HK-2 (cell line): Measurements from ENCODE around the gene C6.
"Not testable (repeated sequence)": the region's sequence is repeated elsewhere in the genome, so short reads cannot be mapped to it uniquely, and the experiment has no call there.

ENCODE experiments used
- DNase-seq: peaks from one replicate; pipeline ENCODE4 v3.0.0-alpha.2; 2018; ENCODE audit not compliant: unreplicated experiment

C6 gene

DNA sequence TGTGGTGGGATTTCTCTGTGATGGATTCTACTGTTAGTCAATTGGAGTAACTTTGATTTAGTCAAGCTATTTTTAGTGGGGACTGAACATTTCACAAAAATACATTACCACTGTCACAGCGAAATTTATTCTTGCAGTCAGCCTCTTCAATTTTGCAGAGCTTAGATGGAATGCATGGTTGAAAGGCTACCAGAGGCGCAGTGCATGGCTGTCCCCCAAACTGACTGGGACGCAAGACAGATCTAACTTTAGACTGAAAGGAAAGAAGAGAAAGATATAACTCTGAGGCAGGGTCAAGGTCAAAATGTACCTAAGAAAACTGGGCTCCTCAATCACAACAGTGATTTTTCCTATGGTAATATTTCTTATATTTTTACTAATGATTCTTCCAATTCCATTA is 13.7 kb downstream of the C6 start:
- no peak for DNase-seq

DNA sequence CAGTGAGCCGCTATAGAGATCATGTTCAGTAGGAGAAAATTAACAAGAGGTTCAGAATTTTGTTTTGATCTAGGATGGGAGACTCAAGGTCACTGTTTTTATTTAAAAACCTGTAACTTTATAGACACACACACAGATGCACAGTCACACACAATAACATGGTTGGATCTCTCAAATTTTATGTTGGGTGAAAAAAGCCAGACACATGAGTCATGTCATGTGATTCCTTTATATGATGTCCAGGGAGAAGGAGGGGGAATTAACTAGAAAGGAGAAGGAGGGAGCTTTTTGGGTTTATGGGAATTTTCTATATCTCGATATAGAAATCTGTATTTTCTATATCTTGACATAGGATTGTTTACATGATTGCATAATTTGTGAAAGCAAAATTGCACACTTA is 17.1 kb downstream of the C6 start:
- no peak for DNase-seq

DNA sequence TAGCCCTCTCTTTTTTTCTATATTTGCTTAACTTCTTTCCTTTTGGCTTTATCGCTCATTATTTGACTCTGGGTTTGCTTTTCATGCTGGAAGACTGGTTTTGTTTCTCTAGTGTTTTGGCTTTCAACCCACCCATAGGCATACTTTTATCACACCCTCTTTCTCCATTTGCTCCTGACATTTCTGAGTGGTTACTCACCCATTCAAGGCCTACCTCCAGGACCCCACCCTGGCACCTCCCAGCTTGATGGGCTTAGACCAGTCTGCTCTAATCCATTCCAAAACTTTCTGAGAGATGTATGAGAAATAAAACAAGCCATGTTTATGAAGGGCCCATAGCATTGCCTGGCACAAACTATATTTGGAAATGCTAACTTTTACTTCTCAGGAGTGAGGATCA is 18.1 kb downstream of the C6 start:
- DNase-seq, result no peak

DNA sequence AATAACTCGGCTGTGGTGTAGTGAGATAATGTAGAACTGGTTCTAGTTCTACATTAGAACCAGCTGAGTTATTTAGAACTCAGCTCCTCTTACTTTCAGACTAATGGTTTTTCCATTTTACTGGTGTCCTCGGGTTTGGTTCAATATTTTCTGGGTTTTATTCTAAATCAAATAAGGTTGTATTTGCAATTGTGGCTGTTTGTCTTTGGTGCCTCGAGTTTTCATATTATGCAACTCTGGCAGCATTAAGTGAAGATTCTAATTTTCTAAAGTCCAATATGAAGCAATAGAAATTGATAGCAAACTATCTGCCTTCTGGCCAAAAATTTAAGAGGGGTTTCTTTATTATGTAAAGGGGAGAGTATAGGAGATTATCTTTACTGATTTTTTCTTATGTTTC is 19.0 kb downstream of the C6 start:
- no peak for DNase-seq

DNA sequence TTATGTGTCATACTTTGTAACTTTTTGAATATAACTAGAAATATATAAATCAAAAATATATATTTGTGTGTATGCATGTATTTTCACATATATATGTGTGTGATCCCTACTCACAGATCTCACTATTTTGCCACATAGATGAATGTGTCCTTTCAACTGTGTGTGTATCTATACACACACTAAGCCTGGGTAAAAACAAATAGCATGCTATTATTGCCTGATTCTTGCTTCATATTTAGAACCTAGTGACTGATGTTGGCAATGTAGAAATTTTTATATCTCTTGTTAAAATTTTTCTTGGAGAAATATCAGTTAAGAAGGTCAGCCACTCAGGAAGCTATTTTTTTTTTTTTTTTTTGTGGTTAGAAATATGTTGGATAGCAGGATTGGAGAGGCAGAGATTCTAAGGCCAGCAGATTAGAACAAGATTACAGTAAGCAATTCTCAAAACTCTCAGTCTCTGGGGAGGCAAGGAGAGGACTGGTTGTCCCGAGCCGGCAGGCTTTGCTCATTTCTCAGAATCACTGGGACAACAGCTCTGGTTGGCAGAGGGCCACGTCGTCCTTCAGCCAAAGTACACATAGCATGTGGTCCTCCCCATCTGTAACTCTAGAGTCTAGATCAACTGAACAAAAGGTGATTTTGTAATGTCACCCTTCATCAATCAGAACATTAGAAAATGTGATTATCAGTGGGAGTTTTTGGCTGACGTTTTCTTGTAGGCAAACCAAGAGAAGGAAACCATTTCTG is 19.7 kb downstream of the C6 start:
- DNase-seq, result no peak

DNA sequence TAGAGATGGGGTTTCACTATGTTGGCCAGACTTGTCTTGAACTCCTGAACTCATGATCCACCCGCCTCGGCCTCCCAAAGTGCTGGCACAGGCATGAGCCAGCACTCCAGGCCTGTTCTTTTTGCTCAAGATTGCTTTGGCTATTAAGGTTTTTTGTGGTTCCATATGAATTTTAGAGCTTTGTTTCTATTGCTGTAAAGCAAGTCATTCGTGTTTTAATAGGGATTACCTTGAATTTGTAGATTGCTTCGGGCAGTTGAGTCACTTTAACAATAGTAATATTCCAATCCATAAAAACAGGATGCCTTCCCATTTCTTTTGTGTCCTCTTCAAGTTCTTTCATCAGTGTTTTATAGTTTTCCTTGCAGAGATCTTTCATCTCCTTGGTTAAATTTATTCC is 22.1 kb downstream of the C6 start:
- no peak for DNase-seq

DNA sequence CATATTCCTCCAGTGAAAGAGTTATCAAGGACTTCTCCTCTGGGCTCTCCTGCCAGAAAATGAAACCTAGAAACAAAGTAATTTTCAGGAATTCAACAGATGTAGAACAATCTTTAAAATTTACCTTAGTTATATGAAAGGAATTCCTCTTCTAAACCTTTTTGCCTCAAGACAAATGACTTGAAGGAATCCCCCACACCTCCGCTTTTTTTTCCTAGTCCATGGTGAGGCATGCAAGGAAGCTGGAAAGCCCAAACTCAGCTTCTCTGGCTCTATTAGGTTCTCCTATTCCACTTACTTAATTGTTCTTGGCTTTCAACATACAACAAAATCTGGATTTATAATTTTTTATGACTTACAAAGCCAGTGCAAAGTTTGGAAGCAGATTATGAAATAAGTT is 27.2 kb downstream of the C6 start:
- DNase-seq, result no peak

DNA sequence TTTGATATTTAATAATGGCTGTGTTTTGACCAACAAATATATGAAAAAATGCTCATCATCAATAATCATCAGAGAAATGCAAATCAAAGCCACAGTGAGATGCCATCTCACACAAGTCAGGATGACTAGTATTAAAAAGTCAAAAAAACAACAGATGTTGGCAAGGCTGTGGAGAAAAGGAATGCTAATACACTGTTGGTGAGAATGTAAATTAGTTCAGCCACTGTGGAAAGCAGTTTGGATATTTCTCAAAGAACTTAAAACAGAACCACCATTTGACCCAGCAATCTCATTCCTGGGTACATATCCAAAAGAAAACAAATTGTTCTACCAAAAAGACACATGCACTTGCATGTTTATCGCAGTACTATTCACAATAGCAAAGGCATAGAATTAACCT is 30.0 kb downstream of the C6 start:
- not testable (repeated sequence) for DNase-seq

DNA sequence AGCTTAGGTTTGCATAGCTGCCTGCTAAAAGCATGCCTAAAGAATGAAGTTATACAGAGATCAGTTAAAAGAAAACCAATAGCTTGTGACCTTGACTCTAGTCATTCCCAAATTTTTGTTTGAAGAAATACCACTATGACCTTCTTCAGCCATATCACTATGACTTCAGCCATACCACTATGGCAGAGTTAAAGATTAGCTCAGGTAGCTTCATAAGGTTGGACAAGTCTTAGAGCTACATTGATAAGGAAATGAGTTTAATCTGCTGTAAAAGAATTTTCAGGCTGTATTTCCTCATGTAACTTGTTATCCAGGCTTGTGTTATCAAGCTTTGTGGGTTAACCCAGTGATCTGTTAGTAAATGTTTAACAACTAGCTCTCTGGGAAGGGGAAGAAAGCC is 30.7 kb downstream of the C6 start:
- DNase-seq, result no peak

DNA sequence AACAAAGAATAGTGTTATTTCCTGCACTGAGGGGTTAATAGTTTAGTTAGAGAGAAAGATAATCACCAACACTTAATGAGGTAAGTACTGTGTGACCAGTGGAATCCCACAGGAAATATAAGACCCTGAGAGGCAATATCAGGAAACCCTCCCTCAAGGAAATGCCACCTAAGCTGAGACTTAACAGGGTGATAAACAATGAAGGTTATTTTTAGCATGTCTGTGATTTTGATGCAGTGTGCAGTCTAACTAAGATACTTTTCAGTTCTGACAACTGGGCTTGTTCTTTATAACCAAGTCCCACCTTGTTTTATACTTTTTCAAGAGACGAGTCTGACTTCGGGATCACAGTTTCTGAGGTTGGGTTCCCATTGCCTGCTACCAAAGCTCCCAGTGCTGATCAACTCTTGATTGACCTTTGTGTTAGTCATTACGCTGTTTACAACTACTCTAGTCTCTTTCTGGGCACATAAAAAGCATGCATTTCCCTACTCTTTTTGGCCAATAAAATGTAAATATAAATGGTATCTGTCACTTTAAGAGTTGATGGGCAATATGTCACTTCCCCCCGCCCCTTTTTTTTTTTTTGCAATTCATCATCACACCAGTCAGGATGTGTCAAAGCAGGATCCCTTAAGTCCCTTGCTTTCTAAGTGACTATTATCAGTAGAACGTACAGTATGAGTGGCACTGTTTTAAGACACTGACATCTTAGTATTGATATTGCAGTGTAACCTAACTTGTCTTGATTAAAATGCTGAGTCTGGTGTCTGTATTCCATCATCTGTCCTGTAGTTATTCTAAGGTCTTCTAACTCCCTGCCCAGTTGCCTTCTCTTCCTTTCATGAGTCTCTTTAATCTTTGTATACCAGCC is 31.4 kb downstream of the C6 start:
- DNase-seq, result no peak

DNA sequence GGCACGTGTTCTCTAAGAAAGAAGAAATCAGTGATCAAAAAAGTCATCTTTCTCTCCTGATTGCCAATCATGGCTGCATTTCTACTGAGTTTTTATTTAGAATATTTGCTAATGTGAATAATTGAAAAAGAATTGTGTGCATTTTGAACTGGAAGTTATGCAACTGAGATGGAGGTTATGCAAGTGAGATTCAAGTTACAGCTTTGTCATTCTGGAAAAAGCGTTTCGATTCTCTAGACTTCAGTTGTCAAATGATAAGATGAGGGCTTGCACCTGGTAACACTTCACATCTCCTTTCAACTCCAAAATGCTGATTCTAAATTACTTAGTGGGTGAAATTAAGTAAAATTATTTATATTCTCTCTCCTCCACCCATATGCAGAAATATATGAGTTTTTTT is 36.4 kb downstream of the C6 start:
- no peak for DNase-seq

DNA sequence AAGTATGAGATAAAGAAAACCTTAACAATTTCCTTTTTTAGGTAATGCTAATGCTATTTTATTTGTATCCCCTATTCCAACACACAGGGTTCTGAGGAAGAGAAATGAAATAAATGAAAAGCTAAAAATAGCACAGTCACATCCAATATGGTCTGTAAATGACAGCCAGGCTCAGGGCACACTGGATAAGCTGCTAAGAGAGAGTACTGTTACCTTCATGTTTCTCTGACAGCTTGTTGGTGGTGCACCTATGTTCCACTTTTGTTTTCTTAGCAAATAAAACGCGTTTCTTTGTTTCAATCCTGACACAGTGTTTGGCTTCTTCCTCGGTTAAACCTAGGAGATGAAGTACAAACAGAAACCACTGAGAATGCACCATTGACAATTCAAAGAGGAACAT is 41.3 kb downstream of the C6 start:
- no peak for DNase-seq

DNA sequence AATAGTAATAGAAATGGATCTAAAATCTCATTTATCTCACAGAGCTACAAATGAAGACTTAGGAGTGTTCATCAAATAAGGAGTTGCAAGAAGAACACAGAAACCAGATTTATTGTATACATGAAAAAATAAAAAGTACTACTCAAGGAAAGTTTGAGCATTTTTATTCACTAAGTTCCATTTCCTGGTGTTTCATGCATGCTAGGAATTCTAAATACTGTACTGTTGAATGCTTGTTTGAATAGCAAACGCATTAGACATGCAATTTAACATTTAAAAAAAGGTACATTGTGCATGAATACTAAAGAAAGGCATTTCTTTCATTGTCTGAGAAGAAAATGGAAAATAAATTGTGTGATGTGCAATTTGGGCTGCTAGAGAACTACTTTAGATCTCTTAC is 52.1 kb downstream of the C6 start:
- DNase-seq, result no peak

DNA sequence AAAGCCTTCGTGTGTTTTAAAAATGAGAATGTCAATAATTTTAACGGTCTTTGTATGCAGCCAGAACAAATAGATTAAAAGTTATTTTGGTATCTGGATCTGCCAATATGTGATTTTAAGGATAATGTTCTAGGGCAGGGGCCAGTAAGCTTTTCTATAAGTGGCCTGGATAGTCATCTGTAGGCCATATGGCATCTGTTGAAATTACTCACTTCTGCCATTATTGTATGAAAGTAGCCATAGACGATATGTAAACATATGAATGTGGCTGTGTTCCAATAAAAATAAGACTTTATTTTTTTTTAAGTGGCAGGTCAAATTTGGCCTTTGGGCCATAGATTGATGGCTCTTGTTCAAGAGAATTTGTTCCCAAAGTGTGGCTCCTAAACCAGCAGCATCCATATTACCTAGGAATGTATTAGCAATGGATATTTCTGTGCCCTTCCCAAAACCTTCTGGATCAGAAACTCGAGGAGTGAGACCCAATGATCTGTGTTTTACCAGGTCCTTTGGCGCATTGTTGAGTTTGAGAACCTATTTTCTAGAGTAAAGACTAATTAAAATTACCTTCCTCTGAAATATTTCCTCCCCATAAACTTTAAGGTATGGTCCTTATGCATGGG is 55.9 kb downstream of the C6 start:
- no peak for DNase-seq

DNA sequence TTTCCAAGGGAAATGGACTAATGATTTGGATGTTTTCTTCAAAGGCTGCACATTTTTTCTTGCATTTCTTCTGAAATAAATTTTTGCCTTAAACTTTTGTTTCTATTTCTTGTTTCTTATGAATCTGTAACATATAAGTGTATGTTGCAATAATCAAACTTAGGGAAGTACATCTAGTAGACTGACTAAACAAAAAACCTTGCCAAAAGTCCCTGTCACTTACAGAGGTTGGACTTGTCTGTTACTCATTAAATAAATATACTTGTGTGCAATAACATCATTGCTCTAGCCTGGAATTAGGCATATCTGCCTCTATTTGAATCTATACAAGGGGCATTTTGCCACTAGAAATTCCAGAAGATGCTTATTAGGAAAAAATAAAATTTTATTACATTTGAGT is 56.6 kb downstream of the C6 start:
- no peak for DNase-seq

DNA sequence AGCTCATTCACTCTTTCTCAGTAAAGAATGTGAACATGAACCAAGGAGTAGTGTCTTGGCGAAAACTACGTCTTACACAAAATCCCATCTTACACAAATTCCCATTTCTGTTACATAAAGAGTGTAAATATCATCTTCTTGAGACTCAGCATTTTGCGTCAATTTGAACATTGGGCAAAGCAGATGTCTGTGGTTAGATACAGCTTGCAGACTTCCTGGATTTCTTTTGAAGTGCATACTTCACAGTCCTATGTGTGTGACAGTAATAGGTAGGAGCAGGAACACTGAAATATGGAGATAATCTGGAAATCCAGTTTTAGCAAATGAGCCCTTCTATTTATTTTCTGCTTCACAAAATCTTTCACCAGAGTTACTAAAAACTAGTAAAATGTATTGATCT is 58.8 kb downstream of the C6 start:
- DNase-seq, result no peak

DNA sequence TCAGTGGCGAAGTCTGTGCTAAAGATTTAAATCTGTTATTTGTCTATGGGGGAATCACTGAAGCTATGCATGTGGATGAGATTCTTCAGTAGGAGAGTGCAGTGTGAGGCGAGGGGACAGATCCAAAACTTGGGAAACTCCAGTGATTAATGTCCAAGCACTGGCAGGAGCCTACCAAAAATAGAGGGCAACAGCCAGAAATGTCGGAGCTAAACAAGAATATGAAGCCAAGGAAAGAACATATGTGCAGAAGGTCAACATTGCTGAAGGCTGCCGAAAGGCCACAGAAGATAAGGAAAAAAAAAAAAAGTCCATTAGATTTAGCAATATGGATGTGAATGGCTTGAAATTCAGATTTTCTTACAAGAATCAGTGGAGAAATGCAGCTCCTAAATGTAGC is 61.8 kb downstream of the C6 start:
- no peak for DNase-seq

DNA sequence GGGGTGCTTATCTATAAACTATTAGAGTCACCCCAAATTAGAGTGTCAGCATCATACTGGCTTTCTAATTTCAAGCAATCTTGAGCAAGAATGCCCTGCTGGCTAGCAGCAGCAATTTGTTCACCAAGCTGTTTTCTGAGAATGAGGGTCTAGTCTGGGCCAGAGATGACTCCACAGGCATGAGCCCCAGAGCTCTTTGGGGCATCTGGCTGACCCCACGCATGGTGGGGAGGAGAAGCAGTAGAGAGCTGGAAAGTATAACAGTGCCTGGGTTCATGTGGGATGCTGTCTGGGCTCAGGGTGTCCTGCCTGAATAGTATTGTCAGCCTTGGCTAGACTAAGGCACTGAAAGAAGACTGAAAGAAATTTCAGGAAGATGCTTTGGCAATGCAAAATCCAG is 64.9 kb downstream of the C6 start:
- DNase-seq, result no peak

DNA sequence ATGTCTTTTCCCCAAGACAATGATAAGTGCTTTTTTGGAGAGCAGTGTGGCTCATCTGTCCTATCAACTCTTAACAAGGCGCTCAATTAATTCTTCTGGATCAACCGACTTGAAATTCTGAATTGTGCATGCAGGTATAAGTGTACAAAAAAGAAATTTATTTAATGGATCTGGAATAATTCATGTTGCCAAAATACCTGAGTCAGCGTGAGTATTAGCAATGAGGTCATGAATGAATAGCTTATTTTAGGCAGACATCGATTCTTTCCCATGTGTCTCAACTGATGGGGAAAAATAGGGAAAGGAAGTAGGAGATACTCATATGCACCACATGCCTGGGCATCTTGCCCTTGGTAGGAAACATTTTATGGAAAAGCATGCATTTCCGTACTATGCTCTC is 68.0 kb downstream of the C6 start:
- no peak for DNase-seq

DNA sequence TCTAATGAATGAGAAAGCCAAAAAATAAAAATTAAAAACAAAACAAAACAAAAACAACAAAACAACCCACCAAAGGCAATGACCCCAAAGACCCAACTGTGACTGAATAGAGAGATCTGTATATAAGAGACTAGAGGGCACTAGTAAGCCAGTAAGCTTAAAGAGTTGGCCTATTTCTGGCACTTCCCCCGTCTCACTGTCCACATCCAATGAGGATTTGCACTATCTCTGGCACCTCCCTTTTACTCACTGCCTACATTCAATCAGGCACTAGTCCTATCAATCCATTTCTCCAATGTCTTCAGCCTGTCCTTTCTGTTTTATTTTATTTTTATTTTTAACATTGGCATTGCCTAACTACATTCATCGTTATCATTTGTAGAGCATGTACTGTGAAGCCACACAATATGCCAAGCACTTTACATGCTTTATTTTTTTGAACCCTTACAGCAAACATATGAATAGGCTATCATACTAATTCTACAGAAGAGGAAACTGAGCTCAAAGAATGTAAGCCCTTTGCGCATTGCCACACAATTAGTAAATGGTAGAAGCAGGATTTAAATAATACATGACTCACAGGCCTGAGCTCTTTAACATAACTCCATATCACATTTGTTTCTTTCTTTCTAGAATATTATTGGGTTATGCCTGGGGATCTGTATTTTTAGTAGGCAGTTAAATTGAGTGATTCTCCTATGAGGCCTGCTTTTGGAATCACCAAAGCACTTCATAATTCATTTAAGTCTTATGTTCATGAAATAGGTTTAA is 70.0 kb downstream of the C6 start:
- no peak for DNase-seq

DNA sequence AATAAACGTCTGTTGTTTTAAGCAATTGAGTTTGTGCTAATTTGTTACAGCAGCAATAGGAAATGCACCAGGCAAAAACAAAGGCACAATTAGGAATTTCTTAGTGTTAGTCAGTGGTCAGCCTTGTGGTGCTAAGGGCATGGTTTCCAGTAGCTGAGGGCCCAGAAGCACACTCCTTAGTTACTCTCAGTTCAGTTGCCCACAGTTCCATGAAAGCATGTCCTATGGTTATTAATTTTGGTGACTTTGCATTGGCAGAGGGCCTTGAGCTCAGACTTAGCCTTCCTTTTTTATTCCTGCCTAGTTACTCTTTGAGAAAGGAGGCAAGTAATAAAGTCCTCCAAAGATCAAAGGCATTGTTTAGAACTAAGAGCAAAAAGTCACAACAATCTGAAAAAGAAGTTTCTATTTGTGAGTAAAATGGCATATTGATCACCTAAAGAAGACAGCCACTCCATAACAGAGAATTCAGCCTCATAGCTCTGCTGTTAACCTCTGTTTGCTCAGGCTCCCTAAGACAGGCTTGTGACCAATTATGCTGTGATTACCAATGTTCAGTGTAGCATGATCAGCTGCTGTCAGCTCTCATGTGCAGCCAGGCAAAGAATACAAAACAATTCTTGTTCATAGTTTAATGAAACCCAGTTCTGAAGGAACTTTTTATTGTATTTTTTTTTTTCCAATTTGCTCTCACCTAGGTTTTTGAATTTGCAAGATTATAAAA is 85.2 kb downstream of the C6 start:
- no peak for DNase-seq

DNA sequence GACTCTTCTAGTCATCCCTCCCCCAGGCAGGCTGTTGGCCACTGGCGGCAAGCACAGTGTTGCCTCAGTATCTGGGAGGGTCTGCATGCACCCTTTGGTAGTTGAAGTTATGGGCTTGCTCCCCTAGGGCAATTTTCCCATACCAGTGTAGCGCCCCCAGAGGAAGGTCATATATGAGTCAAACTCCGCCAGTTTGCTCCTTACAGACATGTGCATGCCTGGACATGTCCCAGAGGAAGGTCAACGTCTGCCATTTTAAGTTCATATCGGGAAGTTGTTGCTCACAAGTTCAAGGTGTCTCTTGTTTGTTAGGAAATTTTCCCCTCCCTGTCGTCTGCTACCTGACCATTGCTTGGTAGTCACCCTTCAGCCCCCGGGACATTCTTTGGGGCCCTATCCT is 90.9 kb downstream of the C6 start:
- DNase-seq, result no peak
